ENCODE results near the gene STAMBPL1. TPM values are rescaled to one million over a fixed set of nuclear protein-coding genes. Genes with fewer than 3 reads are reported as not detected.
"Not testable (repeated sequence)": the region's sequence is repeated elsewhere in the genome, so short reads cannot be mapped to it uniquely, and the experiment has no call there.

Gene STAMBPL1
- total RNA-seq, 1 experiment from 2014 or later: 23.1 TPM

DNA sequence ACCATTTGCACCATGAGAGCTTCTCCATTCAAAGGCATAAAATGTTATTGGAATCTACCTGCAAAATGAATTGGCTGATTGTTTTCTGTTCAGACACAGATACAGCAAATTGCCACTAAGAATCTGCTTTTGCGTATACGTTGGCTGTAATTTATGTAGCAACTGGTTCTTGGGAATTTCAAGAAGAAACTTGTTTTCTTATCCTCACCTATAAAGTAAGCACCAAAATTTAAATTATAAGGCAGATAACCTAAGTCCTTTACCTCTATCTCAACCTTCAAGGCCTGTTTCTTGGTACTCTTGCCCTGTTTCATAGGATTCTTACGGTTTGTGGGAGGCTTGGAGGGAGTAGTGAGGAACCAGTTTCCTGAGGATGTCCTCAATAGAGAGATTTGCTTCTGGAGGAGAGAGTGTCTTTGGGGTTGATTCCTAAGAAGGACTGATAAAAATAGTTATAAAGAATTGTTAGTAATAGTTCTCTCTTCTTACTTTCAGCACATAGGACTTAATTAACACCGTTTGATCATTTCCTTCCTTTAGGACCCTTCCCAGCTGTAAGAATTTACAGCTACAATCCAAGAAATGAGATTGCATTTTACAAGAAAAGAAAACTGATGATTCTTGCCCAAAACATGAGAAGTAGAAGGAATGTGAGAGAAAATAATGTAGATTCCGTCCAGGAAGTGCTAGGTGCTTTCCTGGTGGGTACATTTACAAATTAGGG, 2.0 kb downstream of the STAMBPL1 start:
- H3K36me3 ChIP-seq: peaks cover 17% of the 10 kb centered on the region
- no peaks in the 10 kb centered on the region for H3K27me3 ChIP-seq
- peak overlapping the region; percentile 72 for H3K4me3 ChIP-seq
- no peak for DNase-seq
- H3K9me3 ChIP-seq: no peaks in the 10 kb centered on the region

DNA sequence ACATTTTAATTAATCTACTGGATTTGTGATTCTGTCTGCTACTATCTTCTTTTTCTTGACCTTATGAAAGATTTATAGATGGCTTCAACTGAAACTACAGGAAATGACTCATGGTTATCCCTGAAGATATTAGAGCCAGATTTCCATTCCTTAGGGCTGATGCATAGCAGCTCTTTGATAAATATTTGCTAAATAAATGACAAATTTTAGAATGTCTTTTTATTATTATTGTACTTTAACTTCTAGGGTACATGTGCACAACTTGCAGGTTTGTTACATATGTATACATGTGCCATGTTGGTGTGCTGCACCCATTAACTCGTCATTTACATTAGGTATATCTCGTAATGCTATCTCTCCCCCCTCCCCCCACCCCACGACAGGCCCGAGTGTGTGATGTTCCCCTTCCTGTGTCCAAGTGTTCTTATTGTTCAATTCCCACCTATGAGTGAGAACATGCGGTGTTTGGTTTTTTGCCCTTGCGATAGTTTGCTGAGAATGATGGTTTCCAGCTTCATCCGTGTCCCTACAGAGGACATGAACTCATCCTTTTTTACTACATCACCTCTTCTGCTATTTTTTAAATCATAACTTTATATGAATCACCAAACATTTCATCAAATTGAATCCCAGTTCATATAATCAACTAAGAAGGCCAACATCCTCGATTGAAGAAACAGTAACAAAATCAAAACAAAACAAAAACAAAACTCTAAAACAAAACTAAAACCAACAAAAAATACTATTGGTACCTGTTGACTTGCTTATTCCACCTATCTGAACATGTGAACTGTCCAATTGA, 2.8 kb downstream of the STAMBPL1 start:
- Histone ChIP-seq H3K36me3 (peaks cover 17% of the 10 kb centered on the region), H3K4me3 (peak overlapping the region; percentile 72)
- DNase-seq, H3K9me3 ChIP-seq, H3K27me3 ChIP-seq: not testable (repeated sequence)

DNA sequence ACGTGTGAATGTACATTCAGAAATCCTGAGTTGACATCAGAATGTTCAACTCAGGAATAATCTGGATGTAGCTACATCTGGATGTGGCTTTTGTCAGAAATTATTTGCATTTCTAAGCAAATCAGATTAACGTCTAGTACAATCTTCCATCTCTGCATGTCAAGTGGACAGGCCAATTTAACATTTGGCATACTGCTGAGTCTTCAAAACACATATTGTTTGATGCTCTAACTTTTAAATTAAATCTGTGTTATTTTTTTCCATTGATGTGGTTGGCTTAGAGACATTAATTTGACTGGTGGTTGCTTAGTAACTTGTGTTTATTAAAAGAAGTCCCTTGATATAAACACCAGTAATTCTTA, 3.4 kb downstream of the STAMBPL1 start:
- peaks cover 17% of the 10 kb centered on the region for H3K36me3 ChIP-seq
- no peaks in the 10 kb centered on the region for H3K27me3 ChIP-seq
- H3K9me3 ChIP-seq: no peaks in the 10 kb centered on the region
- DNase-seq: no peak
- no peak overlapping the region for H3K4me3 ChIP-seq

DNA sequence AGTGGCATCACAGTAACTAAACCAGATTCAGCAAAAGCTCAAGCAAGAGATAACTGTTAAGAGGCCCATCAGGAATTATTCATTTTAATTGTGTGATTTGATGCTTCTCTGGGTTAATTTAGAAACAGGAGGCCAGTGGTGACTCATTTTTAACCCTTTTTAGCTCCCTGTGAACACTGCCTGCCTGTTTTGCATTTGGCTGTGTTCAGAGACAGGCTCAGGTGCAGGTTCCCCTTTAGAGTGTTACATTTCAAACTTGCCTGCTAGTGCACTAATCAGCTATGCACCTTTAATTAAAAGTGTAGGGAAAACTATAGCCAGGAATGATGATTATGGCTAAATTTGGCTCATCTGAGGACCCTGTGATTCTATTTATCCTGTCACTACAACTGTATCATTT, 6.5 kb downstream of the STAMBPL1 start:
- H3K36me3 ChIP-seq: peaks cover 17% of the 10 kb centered on the region
- H3K27me3 ChIP-seq: no peaks in the 10 kb centered on the region
- DNase-seq: no peak
- H3K9me3 ChIP-seq: no peaks in the 10 kb centered on the region
- H3K4me3 ChIP-seq: no peak overlapping the region

DNA sequence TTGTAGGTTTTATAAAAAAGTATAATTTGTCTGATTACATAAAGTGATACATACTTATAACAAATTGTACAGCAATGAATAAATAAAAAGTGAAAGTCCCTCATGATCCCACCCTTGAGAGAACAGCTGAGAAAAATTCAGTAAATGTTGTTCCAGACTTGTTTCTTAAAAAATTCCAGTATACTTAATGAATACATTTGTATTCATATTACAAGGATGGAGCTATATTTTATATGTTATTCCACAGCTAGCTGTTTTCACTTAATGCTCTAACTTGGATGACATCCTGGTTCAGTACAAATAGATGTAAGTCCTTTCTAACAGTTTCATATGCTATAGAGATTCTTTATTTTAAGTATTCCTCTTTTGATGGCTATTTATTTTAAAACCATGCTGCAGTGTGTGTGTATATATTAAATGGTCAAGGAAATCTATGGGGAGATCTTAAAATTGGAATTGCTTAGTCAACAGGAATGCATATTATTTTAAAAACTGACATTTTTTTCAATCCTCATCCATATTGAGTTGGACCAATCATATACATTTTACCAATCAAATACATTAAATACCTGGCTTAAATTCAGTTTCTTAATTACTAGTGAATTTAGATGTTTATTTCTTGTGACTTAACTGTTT, 8.9 kb downstream of the STAMBPL1 start:
- H3K4me3 ChIP-seq: no peak overlapping the region
- no peak for DNase-seq
- H3K9me3 ChIP-seq: no peaks in the 10 kb centered on the region
- H3K27me3 ChIP-seq: no peaks in the 10 kb centered on the region
- peaks cover 5% of the 10 kb centered on the region for H3K36me3 ChIP-seq

DNA sequence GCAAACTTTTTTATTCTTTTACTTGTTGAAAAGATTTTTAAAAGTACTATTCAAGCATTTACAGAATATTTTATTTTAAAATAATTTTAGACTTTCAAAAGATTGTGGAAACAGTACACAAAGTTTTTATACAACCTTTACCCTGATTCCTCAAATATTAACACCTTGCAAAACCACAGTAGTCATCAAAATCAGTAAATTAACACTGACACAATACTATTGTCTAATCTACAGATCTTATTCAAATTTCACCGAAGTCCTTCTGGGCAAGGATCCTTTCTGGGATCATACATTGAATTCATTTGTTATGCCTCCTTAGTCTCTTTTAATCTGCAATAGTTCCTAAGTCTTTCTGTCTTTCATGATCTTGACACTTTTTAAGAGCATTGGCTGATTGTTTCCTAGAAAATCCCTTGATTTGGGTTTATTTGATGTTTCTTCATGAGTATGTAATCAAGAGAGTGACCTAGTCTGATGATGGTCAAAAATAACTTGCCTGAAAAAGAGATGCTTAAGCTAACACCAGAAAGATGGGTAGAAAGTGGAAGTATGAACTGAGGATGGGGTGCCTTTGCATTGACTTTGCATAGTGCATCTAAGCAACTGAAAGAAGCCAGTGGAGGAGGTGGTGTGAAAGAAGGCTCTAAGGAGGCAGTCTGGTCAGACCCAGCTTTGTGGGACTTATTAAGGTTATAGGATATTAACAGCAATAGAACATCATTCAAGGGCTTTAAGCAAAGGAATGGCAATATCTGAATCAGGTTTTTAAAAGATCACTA, 9.7 kb downstream of the STAMBPL1 start:
- no peak for DNase-seq
- H3K27me3 ChIP-seq: no peaks in the 10 kb centered on the region
- H3K36me3 ChIP-seq: no peaks in the 10 kb centered on the region
- no peak overlapping the region for H3K4me3 ChIP-seq
- H3K9me3 ChIP-seq: no peaks in the 10 kb centered on the region

DNA sequence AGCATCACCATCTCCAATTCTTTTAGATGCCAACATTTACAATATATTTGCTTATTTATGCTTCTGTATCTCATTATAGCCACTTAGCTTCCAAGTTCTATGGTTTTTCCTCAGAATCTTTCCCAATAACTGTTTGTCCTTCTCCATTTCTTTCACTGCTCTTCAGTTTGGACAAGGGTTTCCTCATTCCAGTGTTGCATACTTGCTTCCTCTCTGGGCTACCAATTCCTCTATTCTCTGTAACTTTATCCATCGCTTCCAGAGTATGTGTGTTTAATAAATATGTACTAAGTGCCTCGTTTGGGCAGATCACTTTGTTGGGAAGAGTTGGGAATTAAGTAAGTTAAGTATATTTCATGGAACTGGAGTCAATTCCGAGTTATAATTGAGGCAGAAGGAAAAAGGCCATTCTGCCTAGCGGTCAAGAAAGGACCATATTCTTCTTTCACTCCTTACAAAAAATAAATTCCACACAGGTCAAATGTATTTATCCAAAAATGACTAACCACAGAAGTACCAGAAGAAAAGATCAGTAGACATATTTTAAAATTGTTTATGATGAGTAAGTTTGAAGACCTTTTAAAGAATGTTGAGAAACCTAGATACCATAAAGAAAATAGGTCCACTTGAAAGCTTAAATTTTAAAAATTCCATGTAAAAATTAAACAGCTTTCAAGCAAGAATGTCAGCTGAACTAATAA, 10.8 kb downstream of the STAMBPL1 start:
- H3K4me3 ChIP-seq: no peak overlapping the region
- H3K9me3 ChIP-seq: no peaks in the 10 kb centered on the region
- no peaks in the 10 kb centered on the region for H3K27me3 ChIP-seq
- 0 out of 2 replicates have a peak, but pooled peaks cover 4% of the 10 kb centered on the region for H3K36me3 ChIP-seq
- DNase-seq: no peak

DNA sequence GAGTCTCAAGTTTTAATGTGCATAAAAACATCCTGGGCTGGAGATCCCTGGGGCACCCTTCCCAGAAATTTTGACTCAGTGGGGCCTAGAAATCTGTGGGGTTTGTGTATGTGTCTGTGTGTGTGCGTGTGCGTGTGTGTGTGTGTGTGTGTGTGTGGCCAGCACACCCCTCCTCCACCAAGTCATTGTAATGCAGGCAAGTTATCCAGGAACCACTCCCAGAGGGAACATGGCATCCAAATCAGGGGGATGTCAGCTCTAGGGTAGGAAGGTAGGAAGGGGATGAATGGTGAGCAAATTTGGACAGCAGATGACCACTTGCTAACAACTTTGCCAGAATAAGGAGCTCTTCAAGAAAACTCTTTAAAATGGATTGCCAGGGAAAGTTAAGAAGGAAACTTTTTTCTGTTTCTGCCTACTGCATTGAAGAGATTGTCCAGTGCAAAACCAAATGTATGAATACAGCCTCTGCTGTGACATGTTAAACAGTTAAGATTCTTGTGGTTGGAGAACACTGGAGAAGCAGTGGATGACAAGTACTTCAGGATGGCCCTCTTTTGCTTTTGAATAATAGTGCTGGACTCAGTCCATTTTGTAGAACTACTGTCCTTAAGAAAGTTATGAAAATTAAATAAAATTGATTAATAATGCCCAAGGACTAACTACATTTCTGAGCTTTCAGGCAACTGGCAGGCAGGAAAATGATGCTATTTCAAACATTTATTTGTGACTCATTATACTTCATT, 12.3 kb downstream of the STAMBPL1 start:
- H3K27me3 ChIP-seq: no peaks in the 10 kb centered on the region
- no peaks in the 10 kb centered on the region for H3K9me3 ChIP-seq
- no peak overlapping the region for H3K4me3 ChIP-seq
- H3K36me3 ChIP-seq: 0 out of 2 replicates have a peak, but pooled peaks cover 4% of the 10 kb centered on the region
- peak; percentile 32 for DNase-seq

DNA sequence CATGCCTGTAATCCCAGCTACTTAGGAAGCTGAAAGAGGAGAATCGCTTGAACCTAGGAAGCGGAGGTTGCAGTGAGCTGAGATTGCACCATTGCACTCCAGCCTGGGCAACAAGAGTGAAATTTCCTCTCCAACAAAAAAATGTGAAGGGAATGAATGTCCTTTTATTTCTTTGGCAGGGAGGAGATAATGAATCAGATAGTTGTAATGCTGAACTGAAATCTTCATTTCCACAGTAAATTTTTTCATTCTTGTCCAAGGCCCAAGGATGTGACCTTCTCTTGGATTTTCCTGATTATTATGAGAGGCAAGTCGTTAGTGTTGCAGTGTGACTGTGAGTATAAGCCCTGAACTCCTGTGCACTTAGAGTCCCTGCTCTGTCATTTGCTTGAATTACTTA, 13.6 kb downstream of the STAMBPL1 start:
- Histone ChIP-seq H3K9me3 (no peaks in the 10 kb centered on the region), H3K27me3 (no peaks in the 10 kb centered on the region), H3K4me3 (no peak overlapping the region), H3K36me3 (0 out of 2 replicates have a peak, but pooled peaks cover 4% of the 10 kb centered on the region)
- DNase-seq: peak; percentile 38

DNA sequence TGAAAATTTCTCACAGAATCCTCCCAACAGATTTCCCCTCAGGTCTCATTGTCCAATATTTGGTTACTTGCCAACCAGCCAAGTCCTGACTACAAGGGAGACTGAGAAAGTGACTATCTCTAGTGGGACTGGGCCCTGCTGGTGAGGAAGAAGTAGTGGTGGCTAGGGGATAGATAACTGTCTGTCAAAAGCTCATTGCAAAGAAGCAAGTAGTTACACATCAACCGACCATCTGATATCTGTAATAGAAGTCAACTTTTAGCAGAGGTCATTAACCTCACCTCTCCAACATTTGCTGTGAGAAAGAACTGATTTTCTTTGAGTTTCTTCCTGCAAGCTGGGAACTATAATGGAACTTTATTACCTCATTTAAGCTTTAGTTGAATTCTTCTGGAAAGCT, 15.2 kb downstream of the STAMBPL1 start:
- Histone ChIP-seq H3K36me3 (peaks cover 5% of the 10 kb centered on the region; the same call in 1 of the 2 replicates), H3K9me3 (no peaks in the 10 kb centered on the region)
- no peak for DNase-seq

DNA sequence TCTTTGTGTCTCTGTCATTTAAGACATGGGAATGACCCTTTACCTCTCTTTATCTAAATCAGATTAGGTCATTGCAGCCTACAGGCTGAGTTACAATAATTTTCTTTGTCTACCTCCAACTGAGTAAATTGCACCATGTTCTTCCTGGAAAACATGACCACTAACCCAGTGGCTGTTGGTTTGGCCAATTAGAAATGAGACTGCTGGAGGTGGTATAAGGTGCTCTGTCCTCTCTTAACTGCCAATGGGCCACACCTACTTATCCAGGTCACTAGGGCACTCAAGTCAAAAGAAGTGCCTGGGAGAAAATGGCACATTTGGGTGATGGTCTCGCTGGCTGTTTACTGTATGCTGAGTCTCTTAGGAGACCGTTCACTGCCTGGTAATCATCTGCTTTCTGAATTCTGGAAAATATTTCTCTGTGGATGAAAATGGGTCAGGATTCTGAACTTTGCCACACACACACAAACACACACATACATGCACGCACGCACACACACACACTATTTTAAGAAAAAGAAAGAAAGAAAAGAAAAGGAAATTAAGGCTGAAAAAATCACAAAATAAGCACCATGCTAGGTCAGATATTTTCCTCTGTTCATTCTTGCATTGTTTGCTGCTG, 16.4 kb downstream of the STAMBPL1 start:
- Histone ChIP-seq H3K36me3 (peaks cover 10% of the 10 kb centered on the region; the same call in 1 of the 2 replicates), H3K4me3 (no peak overlapping the region), H3K9me3 (no peaks in the 10 kb centered on the region), H3K27me3 (no peaks in the 10 kb centered on the region)
- no peak for DNase-seq

More for the DNA sequence above, 15.2 kb downstream of the STAMBPL1 start:
- Histone ChIP-seq H3K27me3 (no peaks in the 10 kb centered on the region), H3K4me3 (no peak overlapping the region)

DNA sequence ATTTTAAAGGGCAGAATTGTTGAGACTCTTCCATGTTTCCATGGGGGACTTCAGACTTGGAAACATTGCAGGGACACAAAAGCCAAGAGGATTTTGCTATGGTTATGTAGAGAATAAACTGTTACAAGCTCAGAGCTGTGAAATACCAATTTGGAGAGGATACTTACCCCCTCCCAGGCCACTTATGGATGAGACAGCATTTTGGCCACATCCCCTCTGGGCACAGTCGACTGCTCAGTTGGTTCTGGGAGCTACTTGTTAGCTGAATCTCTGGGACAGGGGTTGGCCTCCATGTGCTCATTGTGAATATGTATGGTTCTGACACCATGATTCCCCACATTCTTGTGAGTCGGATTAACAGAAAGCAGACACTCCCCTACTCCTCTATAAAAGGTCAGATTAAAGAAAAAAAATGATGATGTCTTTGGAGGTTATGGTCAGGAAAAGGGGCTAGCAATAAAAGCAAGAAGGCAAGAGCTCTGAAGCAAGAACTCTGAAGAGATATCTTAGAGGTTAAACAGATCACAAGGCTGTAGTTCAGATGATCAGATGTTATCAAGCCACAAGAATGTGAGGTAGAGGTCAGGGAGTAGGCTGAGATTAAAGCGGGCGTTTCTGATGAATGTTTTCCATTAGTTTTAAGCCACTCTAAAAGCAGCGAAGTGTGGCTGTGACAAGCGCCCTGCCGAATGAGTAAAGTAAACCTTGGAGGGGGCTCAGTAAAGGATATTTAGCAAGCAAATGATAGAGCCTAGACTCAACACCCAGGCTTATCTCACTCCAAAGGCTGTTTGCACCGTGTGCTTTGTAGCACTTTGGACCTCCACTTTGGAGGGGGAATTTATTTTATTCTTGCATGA, 17.2 kb downstream of the STAMBPL1 start:
- Histone ChIP-seq H3K9me3 (no peaks in the 10 kb centered on the region), H3K36me3 (peaks cover 17% of the 10 kb centered on the region), H3K4me3 (no peak overlapping the region), H3K27me3 (no peaks in the 10 kb centered on the region)
- peak; percentile 66 for DNase-seq

DNA sequence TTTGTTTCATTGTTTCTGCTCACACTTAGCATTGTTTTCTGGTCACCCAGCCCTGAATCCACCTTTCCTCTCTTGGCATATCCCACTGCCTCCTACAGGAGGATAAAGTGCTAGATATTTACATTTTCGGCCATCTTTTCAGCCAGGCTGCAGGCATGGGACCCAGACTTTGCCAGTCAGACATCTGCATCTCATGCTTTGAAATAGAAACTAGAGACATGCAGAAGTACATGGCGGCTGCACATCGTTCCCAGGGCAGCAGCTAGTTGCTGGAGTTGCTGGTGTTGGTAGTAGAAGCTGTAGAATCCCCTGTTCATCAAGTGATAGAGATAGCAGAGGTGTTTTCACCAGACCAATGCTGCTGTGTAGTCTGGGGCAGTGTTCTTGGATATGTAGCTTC, 18.7 kb downstream of the STAMBPL1 start:
- Histone ChIP-seq H3K9me3 (no peaks in the 10 kb centered on the region), H3K4me3 (no peak overlapping the region), H3K27me3 (no peaks in the 10 kb centered on the region), H3K36me3 (peaks cover 32% of the 10 kb centered on the region)
- no peak for DNase-seq

DNA sequence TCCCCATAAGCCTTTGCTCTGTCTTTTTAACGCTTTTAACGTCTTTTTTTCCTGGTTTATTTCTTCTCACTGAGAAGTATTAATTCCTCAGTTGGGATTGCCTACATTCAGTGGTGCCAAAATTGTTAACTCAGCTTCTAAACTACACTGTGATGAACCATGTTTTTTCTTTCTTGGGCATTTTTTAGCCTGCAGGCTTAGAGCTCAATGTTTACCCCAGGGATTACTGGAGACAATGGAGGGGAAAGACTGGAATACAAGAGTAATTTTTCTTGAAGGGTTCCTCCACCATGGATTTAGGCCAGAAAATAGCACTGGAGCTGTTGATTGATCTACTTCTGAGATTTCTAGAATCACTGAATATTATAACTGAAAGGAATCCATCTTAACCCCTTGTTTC, 19.8 kb downstream of the STAMBPL1 start:
- no peak for DNase-seq
- H3K4me3 ChIP-seq: no peak overlapping the region
- H3K27me3 ChIP-seq: no peaks in the 10 kb centered on the region
- H3K9me3 ChIP-seq: no peaks in the 10 kb centered on the region
- H3K36me3 ChIP-seq: peaks cover 37% of the 10 kb centered on the region

Data from MG63 (cell line).